Occipital lobe (tissue), 2 donors: Measurements from ENCODE around the gene HOXB3. TPM values are rescaled to one million over a fixed set of nuclear protein-coding genes. Genes with fewer than 3 reads are reported as not detected.

Experiments
- DNase-seq: peaks from one replicate; lab custom pipeline; 2025; lab: John Stamatoyannopoulos, UW
- total RNA-seq: library from RNA; depleted of rRNA; stranded (reverse); fragments of >200 nt; gene quantifications from one replicate; pipeline ENCODE4 v1.2.3, GENCODE V29; 2014

Gene HOXB3
- total RNA-seq, 1 donor from 2014 or later, result not detected

DNA sequence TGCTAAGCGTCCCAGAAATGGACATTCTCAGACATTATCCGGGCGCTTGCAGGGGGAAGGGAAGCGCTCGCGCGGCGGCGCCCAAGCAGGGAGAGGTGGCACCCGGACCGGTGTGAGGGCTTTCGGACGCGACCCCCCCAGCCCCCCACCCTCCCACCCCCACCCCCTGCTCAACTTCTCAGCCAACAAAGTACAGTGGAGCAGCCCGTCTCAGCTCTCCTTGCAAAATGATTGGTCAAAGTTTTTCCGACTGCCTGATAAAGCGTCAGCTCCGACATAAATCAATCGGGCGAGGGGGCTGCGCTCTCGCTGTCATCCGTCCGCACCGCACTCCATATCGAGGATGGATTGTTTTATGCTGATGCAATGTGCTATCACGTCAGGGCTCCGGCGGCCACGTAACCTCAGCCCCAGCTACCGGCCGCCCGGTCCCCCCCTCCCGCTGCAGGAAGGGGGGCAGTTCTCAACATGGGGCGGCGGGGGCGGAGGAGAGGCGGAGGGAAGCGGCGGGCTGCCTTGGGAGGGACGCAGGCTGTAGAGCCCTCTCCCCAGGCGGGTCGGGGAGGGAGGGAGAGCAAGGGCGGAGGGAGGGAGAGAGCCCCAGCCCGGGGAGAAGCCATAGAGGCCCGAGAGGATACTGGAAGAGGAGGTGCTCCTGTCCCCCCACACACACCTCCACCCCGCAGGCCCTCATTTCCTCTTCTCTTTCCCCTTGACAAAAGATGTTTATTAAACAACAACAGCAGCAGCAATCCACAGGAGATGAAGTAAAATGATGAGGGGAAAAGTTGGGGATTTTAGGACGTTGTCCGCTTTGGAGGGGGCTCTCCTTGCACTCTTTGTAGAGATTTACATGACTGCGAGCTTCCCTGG is 36.4 kb upstream of the HOXB3 start, which contains the start of gene HOXB9:
TSS of gene HOXB9 (minus strand) at position 114 of the 873 bp plus-strand sequence. CDS start at position 25, 89 bp downstream.
- no peak for DNase-seq

DNA sequence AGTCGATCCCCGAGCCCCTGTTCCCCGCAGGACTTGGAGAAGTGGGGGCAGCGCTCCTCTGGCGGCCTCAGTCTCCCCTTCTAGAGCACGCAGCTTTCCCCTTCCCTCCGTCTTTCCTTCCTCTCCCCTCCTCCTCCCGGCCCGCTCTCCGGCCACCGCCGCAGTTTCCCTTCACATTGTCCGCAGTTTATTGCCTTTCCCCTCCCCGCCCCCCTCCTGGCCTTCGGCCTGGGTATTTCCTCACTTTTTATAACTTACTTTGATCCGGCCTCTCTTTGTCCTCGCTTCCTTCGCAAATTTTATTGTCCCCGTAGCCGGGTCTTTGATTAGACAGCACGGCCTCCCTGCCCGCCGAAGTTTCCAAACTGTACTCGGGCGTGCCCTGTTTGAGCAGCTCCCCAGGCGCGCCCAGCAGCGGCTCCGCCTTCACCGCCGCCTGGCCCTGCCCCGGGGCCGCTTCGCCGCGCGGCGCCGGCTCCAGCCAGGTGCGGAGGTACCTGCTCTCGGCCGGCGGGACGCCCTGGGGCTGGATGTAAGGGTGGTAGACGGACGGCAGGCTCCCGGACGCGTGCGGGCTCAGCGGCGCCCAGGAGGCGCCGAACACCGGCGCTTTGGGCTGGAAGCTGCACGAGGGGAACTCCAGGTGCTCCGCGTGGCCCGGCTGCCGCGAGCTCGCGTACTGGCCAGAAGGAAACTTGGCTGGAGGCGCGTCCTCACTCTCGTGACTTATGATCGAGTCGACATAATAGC is 35.6 kb upstream of the HOXB3 start:
- DNase-seq, result no peak

DNA sequence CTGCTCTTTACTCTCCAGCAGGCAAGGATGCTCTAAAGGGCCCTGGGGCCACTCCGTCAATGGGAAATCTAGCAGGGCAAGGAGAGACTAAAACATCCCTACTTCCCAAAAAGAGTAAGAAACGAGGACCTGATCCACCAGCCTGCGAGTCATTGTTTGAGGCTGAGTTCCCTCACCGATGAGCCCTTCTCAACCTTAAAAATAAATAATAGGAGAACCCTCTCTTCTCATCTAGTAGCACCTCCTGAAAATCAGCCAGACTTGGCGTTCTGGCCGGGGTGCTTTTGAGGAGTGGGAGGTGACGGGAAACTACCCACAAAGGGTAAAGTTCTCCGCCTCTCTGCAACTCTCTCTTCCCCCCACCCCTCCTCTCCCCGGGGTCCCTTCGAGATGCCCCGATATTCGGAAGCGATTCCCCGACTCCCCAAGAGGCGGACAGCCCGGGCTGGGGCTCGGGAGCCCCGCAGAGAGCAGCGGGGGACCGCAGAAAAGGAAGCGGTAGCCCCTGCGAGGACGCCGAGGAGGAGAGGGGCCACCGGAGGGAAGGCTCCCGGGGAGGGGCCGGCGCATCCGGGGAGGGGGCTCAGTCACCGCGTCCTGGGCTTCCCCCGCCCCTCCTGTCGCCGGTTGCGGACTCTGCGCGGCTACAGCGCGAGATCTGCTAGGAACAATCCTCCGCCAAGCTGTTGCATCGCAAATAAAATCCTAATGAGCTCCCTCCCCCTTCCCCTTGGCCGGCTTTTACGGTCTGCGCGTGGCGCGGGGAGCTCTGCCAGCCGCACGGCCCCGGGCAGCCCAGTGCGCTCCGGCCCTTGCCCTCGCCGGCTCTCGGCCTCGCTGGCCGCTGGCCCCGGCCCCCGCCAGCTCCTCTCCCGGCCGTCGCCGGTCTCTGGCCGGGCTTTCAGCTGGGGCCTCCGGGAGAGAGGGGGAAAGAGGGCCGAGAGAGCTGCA is 34.8 kb upstream of the HOXB3 start:
- DNase-seq, result no peak

DNA sequence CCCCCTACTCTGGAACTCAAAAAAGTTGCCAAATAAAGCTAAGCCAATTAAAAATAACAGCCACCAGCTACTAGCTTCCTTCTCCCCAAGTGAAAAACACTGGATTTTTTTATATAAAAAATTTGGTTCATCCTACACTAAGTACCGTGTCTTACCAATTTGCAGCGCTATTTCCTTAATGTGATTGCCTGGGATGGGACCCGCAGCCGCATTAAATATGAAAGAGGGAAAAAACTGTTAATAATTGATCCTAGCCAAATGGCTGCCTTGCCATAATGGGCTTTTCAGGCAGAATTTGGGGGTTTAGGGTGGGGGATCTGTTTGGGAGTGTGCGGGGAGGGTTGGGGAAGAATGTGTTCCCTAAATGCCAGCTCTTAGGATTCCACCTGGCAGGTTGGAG is 34.1 kb upstream of the HOXB3 start:
- DNase-seq, result no peak

DNA sequence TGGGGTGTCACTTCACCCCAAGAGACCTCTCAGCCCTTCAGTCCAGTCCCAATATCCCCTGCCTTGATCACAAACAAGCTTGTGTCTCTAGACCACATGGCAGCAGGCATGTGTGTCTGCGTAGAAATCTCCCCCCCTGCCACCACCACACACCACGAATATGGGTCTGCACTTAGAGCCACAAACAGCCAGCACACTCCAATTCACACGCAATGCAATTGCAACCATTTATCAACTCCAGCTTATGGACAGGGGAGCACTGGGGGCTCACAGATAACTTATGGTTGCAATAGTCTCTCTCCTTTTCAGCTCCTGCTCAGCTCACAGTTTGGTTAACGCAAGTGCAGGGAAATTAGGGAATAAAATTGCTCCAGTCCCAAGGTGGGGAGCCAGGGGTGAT is 33.5 kb upstream of the HOXB3 start:
- DNase-seq, result no peak

DNA sequence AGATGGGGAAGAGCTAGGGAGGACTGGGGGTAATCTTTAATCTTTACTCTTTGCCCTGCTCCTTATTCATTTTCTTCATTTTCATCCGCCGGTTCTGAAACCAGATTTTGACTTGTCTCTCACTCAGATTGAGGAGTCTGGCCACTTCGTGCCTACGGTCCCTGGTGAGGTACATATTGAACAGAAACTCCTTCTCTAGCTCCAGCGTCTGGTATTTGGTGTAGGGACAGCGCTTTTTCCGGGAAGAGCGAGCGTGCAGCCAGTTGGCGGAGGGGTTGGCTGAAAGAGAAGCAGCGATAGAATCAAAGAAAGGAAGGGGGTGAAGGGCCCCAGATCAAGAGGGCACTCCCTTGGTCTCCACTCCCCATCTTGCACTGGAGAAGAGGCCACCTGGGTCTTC is 32.8 kb upstream of the HOXB3 start:
- no peak for DNase-seq

DNA sequence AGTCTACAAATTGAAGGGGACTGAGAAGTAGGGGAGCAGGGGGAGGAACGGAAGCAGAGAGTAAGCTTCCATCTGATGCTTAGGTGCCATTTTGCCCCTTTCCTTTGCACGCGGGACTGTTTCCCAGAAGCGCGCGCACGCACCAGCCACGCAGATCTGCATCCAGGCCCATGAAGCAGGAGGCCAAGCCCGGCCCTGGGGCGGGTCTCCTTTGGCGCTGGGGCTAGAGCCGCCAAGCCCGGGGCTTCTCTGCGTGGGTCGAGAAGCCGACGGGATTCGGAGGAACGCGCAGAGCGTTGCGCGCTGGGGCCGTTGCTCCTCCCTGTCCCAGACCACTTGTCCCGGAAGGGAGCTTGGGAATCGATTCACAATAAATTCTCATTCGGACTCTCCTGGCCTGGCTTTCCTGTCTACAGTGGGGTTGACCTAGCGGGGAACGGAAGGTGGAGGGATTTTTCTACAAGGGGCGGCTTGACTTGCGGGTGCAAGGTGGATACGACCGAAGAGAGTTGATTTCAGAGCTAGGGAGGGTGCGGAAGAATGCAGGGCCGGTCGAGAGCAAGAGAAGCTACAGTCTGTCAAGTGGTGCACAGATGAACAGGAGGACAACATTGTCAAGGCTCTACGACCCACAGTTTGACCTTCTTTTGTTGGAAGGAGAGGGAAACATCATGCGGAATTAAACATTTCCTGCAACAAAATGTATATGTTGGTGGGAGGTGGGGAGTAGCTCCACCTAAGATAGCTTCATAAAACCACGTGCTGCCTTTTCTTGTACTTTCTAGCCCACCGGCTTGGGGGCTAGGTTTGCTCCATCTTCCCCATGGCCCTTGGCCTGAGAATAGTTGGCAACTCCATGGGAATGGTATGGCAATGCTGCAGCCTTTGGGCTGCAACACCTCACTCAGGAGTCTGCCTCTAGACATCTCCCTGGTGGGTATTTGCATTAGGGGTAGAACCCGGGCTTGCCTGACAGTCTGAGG is 31.7 kb upstream of the HOXB3 start:
- DNase-seq, result no peak

DNA sequence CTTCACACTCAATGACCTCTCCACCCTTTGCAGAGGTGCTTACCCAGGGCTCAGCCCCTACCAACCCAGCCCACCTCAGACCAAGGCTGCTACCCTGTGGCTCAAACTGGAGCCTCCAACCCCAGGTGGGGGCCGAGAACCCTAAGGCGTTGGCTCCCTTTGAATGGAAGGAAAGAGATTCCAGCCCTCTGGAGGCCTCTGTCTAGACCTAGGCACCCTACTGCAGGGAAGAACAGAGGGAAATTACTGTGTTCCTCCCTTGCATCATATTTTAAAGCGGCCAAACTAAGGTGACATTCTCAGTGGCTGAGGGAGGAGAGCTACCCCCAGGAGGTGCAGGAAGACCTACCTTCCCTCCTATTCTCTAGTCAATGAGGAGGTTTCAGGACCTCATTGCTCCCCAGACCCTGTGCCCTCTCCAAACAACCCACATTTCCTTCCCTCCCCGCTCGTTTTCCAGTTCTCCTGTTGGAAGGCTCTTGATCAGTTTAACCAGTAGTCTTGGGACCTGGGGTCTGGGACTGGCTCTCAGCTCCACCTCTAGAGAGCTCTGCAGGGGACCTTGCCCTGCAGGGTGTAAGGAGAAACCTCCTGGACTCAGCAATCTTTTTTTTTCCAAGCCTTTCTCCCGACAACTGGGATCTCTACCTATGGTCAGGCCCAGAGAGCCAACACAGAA is 30.6 kb upstream of the HOXB3 start:
- DNase-seq, result no peak

DNA sequence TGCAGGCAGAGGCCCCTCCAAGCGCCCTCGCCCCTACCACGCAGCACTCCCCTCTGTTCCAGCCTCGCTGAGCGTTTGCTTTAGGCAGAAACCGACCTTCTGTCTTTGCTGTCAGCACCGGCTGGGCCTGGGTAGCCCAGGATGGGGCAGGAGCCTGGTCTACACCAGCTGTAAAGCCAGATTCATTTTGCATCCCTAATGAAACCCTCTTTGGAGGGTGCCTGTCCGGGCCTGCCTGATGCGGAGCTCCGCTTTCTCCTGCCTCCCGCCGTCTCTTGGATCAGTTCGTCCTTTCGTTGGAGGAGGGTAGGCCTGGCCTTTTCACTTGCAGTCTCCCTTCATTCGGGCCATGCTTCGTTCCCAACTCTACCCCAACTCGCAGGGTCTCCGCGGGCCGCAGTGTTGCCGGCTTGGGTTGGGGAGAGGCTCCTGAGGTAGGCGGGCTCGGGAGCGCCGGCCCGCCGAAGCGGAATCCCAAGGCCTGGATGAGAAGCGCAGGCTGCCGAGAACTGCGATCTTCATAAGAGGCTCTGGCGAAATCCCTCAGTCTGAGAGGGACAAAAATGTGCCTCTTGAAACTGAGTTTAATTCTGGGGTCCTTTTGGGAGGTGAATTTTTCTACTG is 29.9 kb upstream of the HOXB3 start:
- DNase-seq, result no peak

DNA sequence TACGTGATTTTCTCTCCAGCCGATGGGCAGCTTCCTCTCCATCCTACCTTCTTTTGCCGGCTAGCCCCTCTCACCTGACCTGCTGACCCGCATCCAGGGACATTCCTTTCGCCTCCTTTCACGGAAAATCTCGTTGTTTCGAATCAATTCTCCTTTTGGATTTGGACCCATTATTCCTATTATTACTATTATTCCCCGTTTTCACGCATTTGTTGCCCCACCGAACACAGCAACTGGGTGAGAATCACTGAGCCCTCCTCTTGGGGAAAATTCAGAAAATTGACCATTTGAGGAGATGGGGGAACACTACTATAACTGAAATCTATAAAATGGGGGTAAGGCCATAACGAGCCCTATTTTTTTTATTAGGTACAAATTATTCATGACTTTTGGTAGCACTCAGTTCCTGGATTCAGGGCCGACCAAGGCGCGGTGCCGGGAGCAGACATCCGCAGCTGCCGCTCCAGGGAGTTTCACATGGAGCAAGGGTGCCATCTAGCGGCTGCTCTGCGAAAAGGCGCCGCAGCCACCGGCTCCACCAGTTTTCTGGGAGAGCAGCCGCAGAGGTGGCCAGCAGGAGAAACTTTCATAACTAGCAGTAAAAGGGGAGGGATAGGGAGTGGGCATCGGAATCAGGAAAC is 28.3 kb upstream of the HOXB3 start:
- DNase-seq, result peak; percentile 60

DNA sequence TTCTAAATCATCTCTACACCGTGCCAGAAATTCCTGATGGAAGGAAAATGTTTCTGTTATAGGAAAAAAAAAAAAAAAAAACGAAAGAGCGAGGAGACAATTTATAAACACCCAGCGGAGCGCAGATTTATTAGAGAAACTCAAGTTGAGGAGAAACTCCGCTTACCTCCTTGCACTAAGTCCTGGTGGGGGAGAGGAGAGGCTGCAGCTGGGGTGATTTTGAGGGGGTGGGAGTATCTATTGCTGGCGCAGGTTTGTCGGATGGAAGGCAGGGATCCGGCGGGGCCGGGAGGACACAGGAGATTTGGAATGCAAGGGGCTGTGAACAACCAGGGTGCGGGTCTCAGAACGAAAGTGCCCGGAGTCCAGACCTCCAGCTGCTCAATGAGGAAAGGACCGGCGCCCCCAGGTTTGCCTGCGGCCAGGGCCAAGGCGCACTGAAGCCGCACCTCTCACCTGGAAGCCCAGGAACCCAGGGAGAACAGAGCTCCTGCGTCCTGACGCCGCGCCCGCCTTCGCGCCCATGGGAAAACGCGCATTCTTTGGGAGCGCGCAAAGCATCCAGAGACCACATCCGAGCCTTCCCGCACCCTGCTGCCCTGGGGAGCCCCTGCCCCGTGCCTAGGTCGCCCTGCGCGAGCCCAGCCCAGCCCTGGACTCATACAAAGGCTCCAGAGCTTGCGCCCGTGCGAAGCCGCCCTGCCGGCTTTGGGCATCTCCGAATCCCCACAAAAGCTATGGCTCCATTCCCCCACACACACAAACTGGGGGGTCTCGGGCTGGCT is 27.6 kb upstream of the HOXB3 start:
- DNase-seq, result no peak

DNA sequence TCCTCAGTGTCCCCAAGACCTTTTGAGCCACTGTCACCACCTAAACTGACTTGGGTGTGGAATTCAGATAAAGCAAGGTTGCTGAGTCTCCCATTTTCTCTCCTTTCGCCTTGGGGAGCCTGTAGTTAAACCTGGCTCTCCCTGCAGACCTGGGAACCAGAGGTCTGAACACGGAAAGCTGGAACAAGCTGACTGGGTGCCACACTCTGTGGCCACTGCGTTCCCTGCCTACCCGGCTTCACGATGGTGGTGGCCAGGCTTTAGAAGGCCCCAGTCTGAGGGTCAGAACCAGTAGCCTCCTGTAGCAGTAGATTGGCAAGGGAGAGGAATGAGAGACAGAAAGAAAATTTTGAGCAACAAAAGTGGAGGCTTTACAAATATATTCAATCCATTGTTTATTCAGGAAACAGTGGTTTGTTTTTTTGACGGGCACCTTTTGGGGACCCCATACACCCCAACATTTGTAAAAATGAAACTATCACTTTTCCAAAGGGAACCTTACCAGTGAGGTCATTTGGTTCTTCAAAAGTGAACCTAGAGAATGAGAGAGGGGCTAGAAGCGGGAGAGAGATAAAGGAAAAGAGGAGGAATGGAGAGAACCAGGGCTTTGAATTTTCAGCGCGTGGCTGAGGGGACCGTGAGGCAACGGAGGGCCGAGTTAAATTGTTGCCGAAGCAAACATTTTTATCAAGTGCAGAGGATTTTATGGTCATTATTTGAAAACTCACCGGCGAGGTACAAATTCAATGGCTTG is 26.9 kb upstream of the HOXB3 start:
- DNase-seq, result no peak

DNA sequence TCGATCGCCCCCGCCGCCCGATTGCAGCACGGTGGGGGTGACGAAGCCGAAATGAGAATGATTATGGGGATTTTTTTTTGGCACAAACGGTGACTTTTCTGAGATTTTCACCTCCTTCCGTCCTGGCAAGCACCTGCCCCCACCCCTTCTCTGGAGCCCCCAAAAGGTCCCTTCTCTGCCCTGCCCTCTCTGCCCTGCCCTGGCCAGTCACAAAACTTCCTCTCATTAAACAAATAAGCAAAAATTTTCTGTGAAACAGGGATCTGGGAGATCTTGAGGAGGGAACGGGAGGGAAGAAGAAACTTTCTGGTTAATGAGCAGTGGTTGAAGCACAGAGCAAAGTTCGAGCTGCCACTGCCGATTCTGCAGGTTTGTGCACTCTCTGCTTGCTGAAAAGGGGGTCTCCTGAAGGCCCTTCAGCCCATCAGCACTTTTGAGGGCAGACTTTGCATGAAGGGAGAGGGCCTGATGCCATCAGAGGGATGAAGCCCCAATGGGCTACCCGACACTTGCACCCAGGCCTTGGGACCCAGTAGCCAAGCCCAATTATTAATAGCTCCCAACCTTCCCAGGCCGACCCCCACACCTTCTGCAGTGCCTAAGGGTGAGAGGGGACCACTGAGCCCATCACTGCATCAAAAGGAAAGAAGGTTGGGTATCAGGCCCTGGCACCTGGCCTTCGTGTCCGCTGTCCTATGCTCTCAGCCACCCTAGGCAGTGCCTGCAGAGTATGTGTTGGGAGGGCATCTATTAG is 26.1 kb upstream of the HOXB3 start:
- no peak for DNase-seq

DNA sequence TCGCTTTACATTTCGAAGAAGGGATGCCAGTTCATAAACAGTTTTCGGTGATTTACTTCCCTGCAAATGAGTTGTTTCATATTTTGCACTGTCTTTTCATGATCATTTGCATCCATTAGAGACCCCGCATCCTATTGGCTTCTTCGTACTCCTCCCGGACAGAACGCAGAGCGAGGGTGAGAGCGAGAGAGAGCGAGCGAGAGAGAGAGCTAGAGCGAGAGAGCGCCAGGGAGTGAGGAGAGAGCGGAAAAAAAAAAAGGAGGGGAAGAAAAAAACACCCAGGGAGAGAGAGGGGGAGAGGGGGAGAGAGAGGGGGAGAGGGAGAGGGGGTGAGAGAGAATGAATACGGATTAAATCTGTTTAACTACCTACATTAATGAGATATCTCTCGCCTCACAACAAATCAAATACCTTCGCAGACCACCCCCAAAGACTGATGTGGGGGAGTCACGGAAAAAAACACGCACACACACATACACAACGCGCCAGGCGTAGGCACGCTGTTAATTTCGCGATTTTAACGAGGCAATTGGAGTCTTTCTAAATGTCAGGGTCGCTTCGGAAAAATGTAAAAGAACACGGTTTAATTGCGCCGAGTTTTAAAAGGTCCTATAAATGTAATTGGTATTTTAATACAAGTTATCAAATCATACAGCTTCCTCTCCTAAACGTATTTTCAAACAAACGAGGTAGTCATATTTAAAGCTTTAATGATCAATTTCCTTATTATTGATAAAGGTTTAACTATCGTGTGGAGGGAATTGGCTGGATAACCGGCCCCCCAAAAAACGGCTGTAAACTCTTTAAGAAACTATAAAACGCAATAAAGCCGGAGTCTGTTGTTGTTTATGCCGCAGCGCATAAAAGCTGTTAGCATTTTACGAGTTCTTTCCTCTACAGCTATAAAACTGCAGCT is 25.3 kb upstream of the HOXB3 start, which contains the start of gene HOXB8:
TSS of gene HOXB8 (minus strand) at position 246 of the 916 bp plus-strand sequence. CDS start 588 bp downstream, outside the sequence.
- no peak for DNase-seq
